Panc1 (cell line): ENCODE data around the gene NUP93. TPM values are rescaled to one million over a fixed set of nuclear protein-coding genes. Genes with fewer than 3 reads are reported as not detected.

Experiments used
- ATAC-seq: fragments of 200-7000 bp; cut with Tn5 transposase; 2 replicates; pipeline ENCODE4 v1.9.1; 2020; ENCODE audit warnings: mild to moderate bottlenecking, moderate library complexity
- BruUV-seq: library from RNA; stranded (reverse); fragments of 400-500 nt; replicated peaks from 2 replicates; lab custom pipeline; 2021; lab: Mats Ljungman, UMichigan
- CTCF ChIA-PET: fragments of 300-600 bp; sonication (Branson Sonifier 250); formaldehyde crosslinking; loops from one replicate; lab custom pipeline; 2022; ENCODE audit warnings: antibody characterized with exemption; lab: Charles Lee
- POLR2A ChIA-PET: fragments of 300-600 bp; sonication (Branson Sonifier 250); formaldehyde crosslinking; loops from one replicate; lab custom pipeline; 2022; ENCODE audit warnings: antibody characterized with exemption; lab: Charles Lee
- DNase-seq: peaks from one replicate; pipeline ENCODE4 v3.0.0-alpha.2; 2010; ENCODE audit warnings: low read depth, low spot score
- H3K27ac ChIP-seq: 2 replicates; pipeline ENCODE4 v1.5.1; 2011; ENCODE audit warnings: mild to moderate bottlenecking, low read length, inconsistent platforms
- H3K27me3 ChIP-seq: fragments of 200-500 bp; sonication (Bioruptor generic); 2 replicates; pipeline ENCODE4 v1.6.0; 2014; ENCODE audit warnings: low read length, inconsistent platforms; ENCODE audit not compliant: control insufficient read depth, insufficient read depth
- H3K36me3 ChIP-seq: fragments of 200-500 bp; sonication (Bioruptor generic); 2 replicates; pipeline ENCODE4 v1.5.1; 2014; ENCODE audit warnings: inconsistent platforms, mild to moderate bottlenecking, low read length, moderate library complexity; ENCODE audit not compliant: control insufficient read depth, insufficient read depth
- H3K4me1 ChIP-seq: 2 replicates; pipeline ENCODE4 v1.5.1; 2011; ENCODE audit warnings: inconsistent platforms, mild to moderate bottlenecking, low read length, moderate library complexity; ENCODE audit not compliant: control insufficient read depth, insufficient read depth
- H3K4me3 ChIP-seq, 2 experiments: 2 replicates each; pipeline ENCODE4 v1.5.1; 2011 to 2012; ENCODE audit warnings: low read depth in 2 of 2, low read length in 2 of 2, mild to moderate bottlenecking in 2 of 2, inconsistent platforms in 1 of 2, moderate library complexity in 1 of 2
- H3K9me3 ChIP-seq: fragments of 200-500 bp; sonication (Bioruptor generic); 2 replicates; pipeline ENCODE4 v1.5.1; 2014; ENCODE audit warnings: low read depth, mild to moderate bottlenecking, inconsistent platforms, low read length, moderate library complexity; ENCODE audit not compliant: control insufficient read depth, insufficient read depth
- CTCF ChIP-seq: fragments of 450-650 bp; IDR thresholded peaks from 2 replicates; pipeline ENCODE4 v1.5.1; 2017; ENCODE audit warnings: mild to moderate bottlenecking
- POLR2AphosphoS5 ChIP-seq: IDR thresholded peaks from 2 replicates; pipeline ENCODE4 v1.6.1; 2012; ENCODE audit warnings: mild to moderate bottlenecking, low read depth, low read length, moderate library complexity
- REST ChIP-seq, 2 experiments: IDR thresholded peaks; 2 replicates each; pipeline ENCODE4 v1.6.1; 2011 to 2012; ENCODE audit warnings: low read depth in 2 of 2, control low read depth in 1 of 2, low read length in 1 of 2, mild to moderate bottlenecking in 1 of 2, moderate library complexity in 1 of 2; ENCODE audit not compliant: insufficient read depth in 1 of 2
- SIN3A ChIP-seq: IDR thresholded peaks from 2 replicates; pipeline ENCODE4 v1.6.1; 2012; ENCODE audit warnings: low read depth, mild to moderate bottlenecking, low read length, moderate library complexity, borderline replicate concordance; ENCODE audit not compliant: insufficient read depth
- TCF7L2 ChIP-seq: IDR thresholded peaks from 2 replicates; pipeline ENCODE4 v1.6.1; 2011; ENCODE audit warnings: mild to moderate bottlenecking, low read depth, low read length, inconsistent platforms
- in situ Hi-C: cut with HindIII; loops from 2 replicates; pipeline ENCODE4 v1.10.0; 2016; ENCODE audit warnings: low sequenced_read_pairs, low pct_unique_long_range_greater_than_20kb
- intact Hi-C: fragments of 100-400 bp; cut with micrococcal nuclease; formaldehyde crosslinking; loops from one replicate; pipeline ENCODE4 v1.10.0; 2022; ENCODE audit not compliant: unreplicated experiment
- total RNA-seq: library from RNA; stranded (reverse); gene quantifications from one replicate; pipeline ENCODE4 v1.2.1, GENCODE V29; 2021; ENCODE audit not compliant: unreplicated experiment

The NUP93 gene
- total RNA-seq, 1 experiment from 2014 or later, result 88.5 TPM

- POLR2A ChIA-PET, result no interaction called here
- Histone ChIP-seq H3K36me3 (peaks cover 4% of the 10 kb centered on the region), H3K4me1 (no peaks in the 10 kb centered on the region; the same call in 1 of the 2 replicates), H3K9me3 (no peaks in the 10 kb centered on the region), H3K27me3 (no peaks in the 10 kb centered on the region), H3K4me3 (no peak overlapping the region), H3K27ac (no peak overlapping the region)
- intact Hi-C loops (no loop called here), in situ Hi-C loops (no loop called here)
- ATAC-seq (no peak), DNase-seq (no peak)
- CTCF ChIA-PET, result no interaction called here
- TF ChIP-seq REST (IDR thresholded peaks at IDR 0.05; ENCODE audit: insufficient read depth in 1 of 2, low read depth in 2 of 2, low read length in 1 of 2), result no peak
- TF ChIP-seq SIN3A, result no peak
- no peak for TF ChIP-seq POLR2AphosphoS5
- no peak for TF ChIP-seq CTCF
- no peak for TF ChIP-seq TCF7L2
- BruUV-seq, result no TSS peak
These were observed 93.3 kb downstream of the NUP93 start for GRCh38 chr16:56823081-56823733.

- DNase-seq (no peak), ATAC-seq (no peak)
- no peaks in the 10 kb centered on the region for H3K4me1 ChIP-seq
- no peaks in the 10 kb centered on the region for H3K9me3 ChIP-seq
- CTCF ChIA-PET, result no interaction called here
- TF ChIP-seq TCF7L2 (no peak), CTCF (no peak), SIN3A (no peak), REST (IDR thresholded peaks at IDR 0.05; ENCODE audit: insufficient read depth in 1 of 2, low read depth in 2 of 2, low read length in 1 of 2) (no peak), POLR2AphosphoS5 (no peak)
- intact Hi-C loops, result no loop called here
- H3K4me3 ChIP-seq, result no peak overlapping the region
- no peaks in the 10 kb centered on the region for H3K27me3 ChIP-seq
- H3K27ac ChIP-seq, result no peak overlapping the region
- no TSS peak for BruUV-seq
- peaks cover under 1% of the 10 kb centered on the region; the same call in 1 of the 2 replicates for H3K36me3 ChIP-seq
- in situ Hi-C loops, result no loop called here
- POLR2A ChIA-PET, result no interaction called here
These were observed 94.4 kb downstream of the NUP93 start for GRCh38 chr16:56824331-56824730.
